Measurements from ENCODE around the gene EHBP1L1.

The EHBP1L1 gene

GRCh38 chr11:65630215-65630614 lies 54.4 kb downstream of the EHBP1L1 start:
- no peak for DNase-seq (ENCODE audit: extremely low read depth, low read depth)
- no peak for TF ChIP-seq CTCF (IDR thresholded peaks at IDR 0.05; ENCODE audit: low read depth, low read length, missing control alignments)
- no peak overlapping the region for H3K4me3 ChIP-seq (replicated peaks; ENCODE audit: low read depth, low read length)

- no peak overlapping the region for H3K4me3 ChIP-seq (replicated peaks; ENCODE audit: low read depth, low read length)
- no peak for DNase-seq (ENCODE audit: extremely low read depth, low read depth)
- TF ChIP-seq CTCF (IDR thresholded peaks at IDR 0.05; ENCODE audit: low read depth, low read length, missing control alignments), result no peak
These were observed 57.7 kb downstream of the EHBP1L1 start for GRCh38 chr11:65633390-65634108.

GRCh38 chr11:65634109-65634436 lies 58.2 kb downstream of the EHBP1L1 start:
- no peak for TF ChIP-seq CTCF (IDR thresholded peaks at IDR 0.05; ENCODE audit: low read depth, low read length, missing control alignments)

GRCh38 chr11:65634440-65634839 lies 58.6 kb downstream of the EHBP1L1 start:
- H3K4me3 ChIP-seq (replicated peaks; ENCODE audit: low read depth, low read length), result no peak overlapping the region
- no peak for DNase-seq (ENCODE audit: extremely low read depth, low read depth)
- TF ChIP-seq CTCF (IDR thresholded peaks at IDR 0.05; ENCODE audit: low read depth, low read length, missing control alignments), result no peak

More at GRCh38 chr11:65634109-65634436, 58.2 kb downstream of the EHBP1L1 start:
- H3K4me3 ChIP-seq (replicated peaks; ENCODE audit: low read depth, low read length), result no peak overlapping the region
- no peak for DNase-seq (ENCODE audit: extremely low read depth, low read depth)

- TF ChIP-seq CTCF (IDR thresholded peaks at IDR 0.05; ENCODE audit: low read depth, low read length, missing control alignments), result no peak
- H3K4me3 ChIP-seq (replicated peaks; ENCODE audit: low read depth, low read length), result no peak overlapping the region
- DNase-seq (ENCODE audit: extremely low read depth, low read depth), result no peak
These were observed 59.3 kb downstream of the EHBP1L1 start for GRCh38 chr11:65634905-65635731.

GRCh38 chr11:65636108-65637031 lies 60.5 kb downstream of the EHBP1L1 start:
- DNase-seq (ENCODE audit: extremely low read depth, low read depth), result no peak
- no peak overlapping the region for H3K4me3 ChIP-seq (replicated peaks; ENCODE audit: low read depth, low read length)
- TF ChIP-seq CTCF (IDR thresholded peaks at IDR 0.05; ENCODE audit: low read depth, low read length, missing control alignments), result no peak

Data from HFF-Myc (cell line).